Fibroblast of skin of left biceps (primary cell): ENCODE results near the gene ENTPD7.

Experiments
- DNase-seq, 2 experiments: peaks; one replicate each; pipeline ENCODE4 v3.0.0-alpha.2; 2013; ENCODE audit warnings: low read depth in 2 of 2

ENTPD7 gene

GRCh38 chr10:99748823-99749451 lies 89.6 kb downstream of the ENTPD7 start:
- DNase-seq = no peak

- DNase-seq = no peak
These were observed 91.3 kb downstream of the ENTPD7 start for GRCh38 chr10:99750641-99751040.

GRCh38 chr10:99754670-99755069 lies 95.4 kb downstream of the ENTPD7 start:
- DNase-seq = no peak
